ENCODE measurements around the gene ISG15.
A peak's percentile ranks its signal among the peaks of the same experiment; 100 is the strongest.
"Not testable (repeated sequence)": the region's sequence is repeated elsewhere in the genome, so short reads cannot be mapped to it uniquely, and the experiment has no call there.

The ISG15 gene

GRCh38 chr1:1018321-1018685 lies 5.0 kb downstream of the ISG15 start:
- not testable (repeated sequence) for DNase-seq; H3K4me3 ChIP-seq (ENCODE audit: low read depth, low read length); H4K91ac ChIP-seq (ENCODE audit: low read depth, low read length); H3K4ac ChIP-seq (ENCODE audit: low read depth, low read length); H3K23ac ChIP-seq (ENCODE audit: low read length); H2AK5ac ChIP-seq (ENCODE audit: low read length); H2BK120ac ChIP-seq (ENCODE audit: insufficient read depth, low read length, poor library complexity); H4K12ac ChIP-seq (ENCODE audit: low read depth, low read length); H3K4me2 ChIP-seq (ENCODE audit: low read length); H4K8ac ChIP-seq (ENCODE audit: low read depth, low read length); H3K79me2 ChIP-seq (ENCODE audit: control insufficient read depth, insufficient read depth, low read length, poor library complexity); H3K9ac ChIP-seq (ENCODE audit: low read length); H2BK12ac ChIP-seq (ENCODE audit: low read length); H2BK5ac ChIP-seq (ENCODE audit: low read depth, low read length, poor library complexity); H3K9me3 ChIP-seq (ENCODE audit: insufficient read depth, low read depth, low read length); H3K14ac ChIP-seq (ENCODE audit: low read length); H3K79me1 ChIP-seq (ENCODE audit: low read length); H3K27me3 ChIP-seq (ENCODE audit: insufficient read depth, low read length); H3K27ac ChIP-seq (ENCODE audit: low read depth, low read length); H2AFZ ChIP-seq (ENCODE audit: insufficient read depth, low read length, poor library complexity); H3K18ac ChIP-seq (ENCODE audit: low read length)
- no CpG with 5 or more reads among the region's 26 CpGs for WGBS (ENCODE audit: extremely low coverage, insufficient coverage, insufficient read length)
- Histone ChIP-seq H3K4me1 (ENCODE audit: control insufficient read depth in 1 of 2, insufficient read depth in 2 of 2, low read length in 2 of 2) (peaks cover 29 to 41% of the 10 kb centered on the region in 2 experiments), H3K36me3 (ENCODE audit: control insufficient read depth in 1 of 2, insufficient read depth in 2 of 2, low read length in 2 of 2) (peaks cover 12 to 15% of the 10 kb centered on the region in 2 experiments)

DNA sequence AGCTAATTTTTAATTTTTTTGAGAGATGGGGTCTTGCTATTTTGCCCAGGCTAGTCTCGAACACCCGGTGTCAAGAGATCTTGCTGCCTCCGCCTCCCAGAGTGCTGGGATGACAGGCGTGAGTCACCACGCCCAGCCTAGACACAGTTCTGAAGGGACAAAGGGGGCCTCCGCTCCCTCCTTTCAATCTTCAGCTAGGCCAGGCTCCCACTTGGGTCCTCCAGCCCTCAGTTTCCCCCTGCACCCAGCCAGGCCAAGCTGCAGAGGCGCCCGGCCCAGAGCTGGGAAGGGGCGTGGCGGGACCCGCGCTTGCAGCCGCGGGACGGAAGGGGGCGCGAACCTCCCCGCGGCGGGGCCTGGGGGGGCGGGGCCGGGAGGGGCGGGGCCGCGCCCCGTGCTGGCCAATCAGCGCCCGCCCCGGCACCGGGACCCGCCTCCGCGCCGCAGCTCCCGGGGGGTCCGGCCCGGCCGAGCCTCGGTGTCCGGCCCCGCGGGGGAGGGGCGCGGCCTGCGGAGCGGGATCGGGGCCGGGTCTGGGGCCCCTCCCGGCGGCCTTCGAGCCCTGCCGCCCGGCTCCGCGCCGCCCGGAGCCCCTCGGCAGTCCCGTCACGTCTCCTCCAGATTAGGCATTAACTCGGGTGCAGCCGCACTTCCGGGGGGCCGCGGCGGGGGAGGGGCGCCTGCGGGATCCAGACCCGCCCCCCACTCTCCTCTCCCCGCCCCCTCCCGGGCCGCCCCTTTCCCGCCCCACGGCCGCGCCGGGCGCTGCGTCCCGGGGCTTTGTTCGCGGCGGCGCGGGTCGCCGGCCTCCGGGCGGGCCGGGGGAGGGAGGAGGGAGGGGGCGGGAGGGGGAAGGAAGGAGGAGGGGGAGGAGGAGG lies 6.1 kb downstream of the ISG15 start:
- no peaks in the 10 kb centered on the region for H3K27me3 ChIP-seq (ENCODE audit: insufficient read depth, low read length)
- no peak overlapping the region for H4K12ac ChIP-seq (ENCODE audit: low read depth, low read length)
- peak overlapping the region; percentile 71 for H2AFZ ChIP-seq (ENCODE audit: insufficient read depth, low read length, poor library complexity)
- no peak overlapping the region for H2BK120ac ChIP-seq (ENCODE audit: insufficient read depth, low read length, poor library complexity)
- H3K79me1 ChIP-seq (ENCODE audit: low read length), result peaks cover 13% of the 10 kb centered on the region
- peaks cover 30 to 41% of the 10 kb centered on the region in 2 experiments for H3K4me1 ChIP-seq (ENCODE audit: control insufficient read depth in 1 of 2, insufficient read depth in 2 of 2, low read length in 2 of 2)
- no peak overlapping the region for H2BK5ac ChIP-seq (ENCODE audit: low read depth, low read length, poor library complexity)
- H2BK12ac ChIP-seq (ENCODE audit: low read length), result peak overlapping the region; percentile 39
- no CpG with 5 or more reads among the region's 91 CpGs for WGBS (ENCODE audit: extremely low coverage, insufficient coverage, insufficient read length)
- peaks cover 5% of the 10 kb centered on the region for H3K9me3 ChIP-seq (ENCODE audit: insufficient read depth, low read depth, low read length)
- H3K79me2 ChIP-seq (ENCODE audit: control insufficient read depth, insufficient read depth, low read length, poor library complexity), result peaks cover 6% of the 10 kb centered on the region
- no peak overlapping the region for H2AK5ac ChIP-seq (ENCODE audit: low read length)
- H3K9ac ChIP-seq (ENCODE audit: low read length), result no peak overlapping the region
- H3K36me3 ChIP-seq (ENCODE audit: control insufficient read depth in 1 of 2, insufficient read depth in 2 of 2, low read length in 2 of 2), result peaks cover 14 to 20% of the 10 kb centered on the region in 2 experiments
- no peak overlapping the region for H3K23ac ChIP-seq (ENCODE audit: low read length)
- no peak overlapping the region for H3K4ac ChIP-seq (ENCODE audit: low read depth, low read length)
- peak overlapping the region; percentile 54 for H3K18ac ChIP-seq (ENCODE audit: low read length)
- peak overlapping the region; percentile 67 for H3K4me3 ChIP-seq (ENCODE audit: low read depth, low read length)
- peak overlapping the region; percentile 72 for H4K91ac ChIP-seq (ENCODE audit: low read depth, low read length)
- no peak overlapping the region for H3K14ac ChIP-seq (ENCODE audit: low read length)
- peak; percentile 67 to 85 for DNase-seq
- peak overlapping the region; percentile 93 for H3K27ac ChIP-seq (ENCODE audit: low read depth, low read length)
- peak overlapping the region; percentile 55 for H3K4me2 ChIP-seq (ENCODE audit: low read length)
- peak overlapping the region; percentile 78 for H4K8ac ChIP-seq (ENCODE audit: low read depth, low read length)

DNA sequence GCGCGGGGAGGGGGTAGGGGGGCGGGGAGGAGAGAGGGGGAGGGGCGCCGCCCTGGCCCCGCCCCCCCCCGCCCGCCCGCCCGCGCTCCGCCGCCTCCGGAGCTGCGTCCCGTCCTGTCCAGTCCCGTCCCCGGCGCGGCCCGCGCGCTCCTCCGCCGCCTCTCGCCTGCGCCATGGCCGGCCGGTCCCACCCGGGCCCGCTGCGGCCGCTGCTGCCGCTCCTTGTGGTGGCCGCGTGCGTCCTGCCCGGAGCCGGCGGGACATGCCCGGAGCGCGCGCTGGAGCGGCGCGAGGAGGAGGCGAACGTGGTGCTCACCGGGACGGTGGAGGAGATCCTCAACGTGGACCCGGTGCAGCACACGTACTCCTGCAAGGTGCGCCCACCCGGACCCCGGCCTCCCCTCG lies 6.7 kb downstream of the ISG15 start, which contains the start of gene AGRN:
AGRN (plus strand) TSS at position 121 of the 405 bp plus-strand sequence; CDS start at position 174, 53 bp downstream.
- Histone ChIP-seq H3K4me2 (ENCODE audit: low read length) (peak within 1 kb of the TSS; percentile 96), H2AFZ (ENCODE audit: insufficient read depth, low read length, poor library complexity) (peak within 1 kb of the TSS; percentile 71), H2AK5ac (ENCODE audit: low read length) (peak within 1 kb of the TSS; percentile 19), H3K9ac (ENCODE audit: low read length) (peak within 1 kb of the TSS; percentile 93), H3K4me3 (ENCODE audit: low read depth, low read length) (peak within 1 kb of the TSS; percentile 94), H3K9me3 (ENCODE audit: insufficient read depth, low read depth, low read length) (peaks cover 5% of the 10 kb centered on the region), H3K4me1 (ENCODE audit: control insufficient read depth in 1 of 2, insufficient read depth in 2 of 2, low read length in 2 of 2) (peaks cover 36 to 45% of the 10 kb centered on the region in 2 experiments), H3K27ac (ENCODE audit: low read depth, low read length) (peak within 1 kb of the TSS; percentile 93), H3K79me2 (ENCODE audit: control insufficient read depth, insufficient read depth, low read length, poor library complexity) (peaks cover 9% of the 10 kb centered on the region), H3K18ac (ENCODE audit: low read length) (peak within 1 kb of the TSS; percentile 83), H4K91ac (ENCODE audit: low read depth, low read length) (peak within 1 kb of the TSS; percentile 84), H3K14ac (ENCODE audit: low read length) (peak within 1 kb of the TSS; percentile 65), H3K4ac (ENCODE audit: low read depth, low read length) (peak within 1 kb of the TSS; percentile 49), H3K79me1 (ENCODE audit: low read length) (peaks cover 18% of the 10 kb centered on the region), H2BK120ac (ENCODE audit: insufficient read depth, low read length, poor library complexity) (peak within 1 kb of the TSS; percentile 79), H3K23ac (ENCODE audit: low read length) (no peak within 1 kb of the TSS), H3K36me3 (ENCODE audit: control insufficient read depth in 1 of 2, insufficient read depth in 2 of 2, low read length in 2 of 2) (peaks cover 14 to 20% of the 10 kb centered on the region in 2 experiments), H2BK5ac (ENCODE audit: low read depth, low read length, poor library complexity) (peak within 1 kb of the TSS; percentile 34), H4K12ac (ENCODE audit: low read depth, low read length) (peak within 1 kb of the TSS; percentile 25), H2BK12ac (ENCODE audit: low read length) (peak within 1 kb of the TSS; percentile 44), H3K27me3 (ENCODE audit: insufficient read depth, low read length) (no peaks in the 10 kb centered on the region), H4K8ac (ENCODE audit: low read depth, low read length) (peak within 1 kb of the TSS; percentile 78)
- no CpG with 5 or more reads among the region's 58 CpGs for WGBS (ENCODE audit: extremely low coverage, insufficient coverage, insufficient read length)
- DNase-seq, result no peak

DNA sequence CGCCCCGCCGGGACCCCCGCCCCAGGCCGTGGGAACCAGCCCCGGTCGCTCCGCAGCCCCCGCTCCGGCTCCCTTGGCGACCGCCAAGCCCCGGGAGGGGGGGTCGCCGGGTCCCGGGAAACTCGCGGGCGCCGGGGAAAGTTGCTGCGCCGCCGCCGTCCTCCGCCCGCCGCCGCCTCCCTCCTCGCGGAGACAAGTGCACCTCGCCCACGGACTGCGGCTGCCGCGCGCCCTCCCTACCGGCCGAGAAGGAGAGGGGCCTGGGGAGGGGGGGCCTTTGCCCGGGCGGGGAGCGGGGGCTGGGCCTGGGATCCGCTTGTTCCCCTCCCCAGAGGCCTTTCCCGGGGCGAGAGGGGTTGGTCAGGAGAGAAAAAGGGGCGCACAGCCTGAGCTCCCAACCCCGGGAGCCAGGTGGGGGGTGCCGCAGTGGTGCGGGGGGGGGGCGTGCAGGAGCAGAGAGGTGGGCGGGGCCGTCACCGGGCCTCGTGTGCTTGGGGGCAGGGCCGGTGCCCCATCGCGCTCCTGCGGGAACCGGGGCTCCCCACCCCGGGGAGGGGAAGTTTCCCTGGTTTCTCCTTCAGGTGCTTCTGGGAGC lies 7.2 kb downstream of the ISG15 start:
- DNase-seq, result no peak
- no peak overlapping the region for H3K23ac ChIP-seq (ENCODE audit: low read length)
- no CpG with 5 or more reads among the region's 59 CpGs for WGBS (ENCODE audit: extremely low coverage, insufficient coverage, insufficient read length)

More for the DNA sequence above, 7.2 kb downstream of the ISG15 start:
- Histone ChIP-seq H3K4me2 (ENCODE audit: low read length) (peak overlapping the region; percentile 96), H3K27me3 (ENCODE audit: insufficient read depth, low read length) (no peaks in the 10 kb centered on the region), H2BK120ac (ENCODE audit: insufficient read depth, low read length, poor library complexity) (peak overlapping the region; percentile 79), H4K8ac (ENCODE audit: low read depth, low read length) (peak overlapping the region; percentile 56), H2BK5ac (ENCODE audit: low read depth, low read length, poor library complexity) (no peak overlapping the region), H3K9ac (ENCODE audit: low read length) (peak overlapping the region; percentile 93), H3K4me3 (ENCODE audit: low read depth, low read length) (peak overlapping the region; percentile 94), H2AFZ (ENCODE audit: insufficient read depth, low read length, poor library complexity) (no peak overlapping the region), H3K27ac (ENCODE audit: low read depth, low read length) (peak overlapping the region; percentile 66), H2BK12ac (ENCODE audit: low read length) (no peak overlapping the region), H4K91ac (ENCODE audit: low read depth, low read length) (peak overlapping the region; percentile 84), H3K4ac (ENCODE audit: low read depth, low read length) (peak overlapping the region; percentile 49), H3K14ac (ENCODE audit: low read length) (peak overlapping the region; percentile 65), H3K36me3 (ENCODE audit: control insufficient read depth in 1 of 2, insufficient read depth in 2 of 2, low read length in 2 of 2) (peaks cover 14 to 20% of the 10 kb centered on the region in 2 experiments), H3K18ac (ENCODE audit: low read length) (peak overlapping the region; percentile 79), H3K9me3 (ENCODE audit: insufficient read depth, low read depth, low read length) (peaks cover 5% of the 10 kb centered on the region), H2AK5ac (ENCODE audit: low read length) (peak overlapping the region; percentile 19), H3K79me1 (ENCODE audit: low read length) (peaks cover 21% of the 10 kb centered on the region), H3K4me1 (ENCODE audit: control insufficient read depth in 1 of 2, insufficient read depth in 2 of 2, low read length in 2 of 2) (peaks cover 40 to 49% of the 10 kb centered on the region in 2 experiments), H4K12ac (ENCODE audit: low read depth, low read length) (peak overlapping the region; percentile 25), H3K79me2 (ENCODE audit: control insufficient read depth, insufficient read depth, low read length, poor library complexity) (peaks cover 12% of the 10 kb centered on the region)
